Vagina (tissue), 2 donors: ENCODE results near the gene NRG2.

Source experiments
- POLR2AphosphoS5 ChIP-seq, 2 donors: sonication (generic); formaldehyde crosslinking; IDR thresholded peaks; one replicate each; pipeline ENCODE4 v1.9.0; 2017; ENCODE audit warnings: antibody characterized with exemption in 2 of 2, mild to moderate bottlenecking in 2 of 2, low read depth in 1 of 2; ENCODE audit not compliant: insufficient read depth in 1 of 2
- TF ChIP-seq, protein P1 (sequence below), 3 experiments: fragments of 450-650 bp in 2 of 3; fragments of 200-600 bp in 1 of 3; sonication (generic) in 1 of 3; IDR thresholded peaks; one replicate each; pipeline ENCODE4 v1.5.1; 2017 to 2019; ENCODE audit warnings: antibody characterized with exemption in 3 of 3, mild to moderate bottlenecking in 2 of 3, moderate library complexity in 2 of 3

DNA sequence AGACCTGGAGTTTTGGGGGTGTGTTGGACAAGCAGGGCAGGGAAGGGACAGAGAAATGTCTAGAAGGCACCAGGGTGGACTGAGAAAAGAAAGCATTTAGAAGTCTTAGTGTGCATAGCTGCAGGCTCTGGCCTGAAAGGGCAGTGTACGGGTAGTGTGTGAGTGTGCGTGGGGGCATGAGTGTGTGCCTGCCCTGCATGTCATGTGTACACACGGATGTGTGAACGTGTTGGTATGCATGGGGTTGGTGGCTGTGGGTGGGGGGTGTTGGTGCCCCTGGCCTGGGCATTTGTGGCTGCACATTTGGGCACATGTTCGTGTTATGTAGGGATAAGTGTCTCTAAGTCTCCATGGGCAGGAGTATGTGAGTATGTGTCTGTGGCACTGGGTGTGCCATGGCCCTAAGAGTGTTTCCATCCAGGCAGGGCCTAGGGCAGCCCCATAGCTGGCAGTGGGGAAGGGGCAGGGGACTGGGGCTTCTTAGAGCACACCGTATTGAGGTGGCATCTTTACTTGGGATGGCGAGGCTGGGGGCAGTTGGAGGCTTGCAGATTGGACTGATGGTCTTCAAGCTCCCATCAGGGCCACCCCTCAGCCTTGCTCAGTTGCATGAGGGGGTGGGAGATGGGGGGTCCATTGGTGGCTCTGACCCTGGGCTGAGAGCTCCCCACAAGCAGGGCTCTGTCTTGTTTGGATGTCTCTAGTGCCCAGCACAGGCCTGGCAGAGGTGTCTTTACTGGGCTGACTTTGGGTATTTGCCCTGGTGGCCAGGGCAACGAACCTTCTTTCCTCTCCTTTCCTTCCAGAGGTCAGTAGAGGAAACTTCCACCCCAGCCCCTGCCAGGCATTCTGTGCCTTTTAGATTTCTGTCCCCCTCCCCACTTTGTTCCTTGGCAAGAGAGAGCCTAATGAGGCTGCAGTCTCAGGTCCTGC is 232.5 kb downstream of the NRG2 start:
- TF ChIP-seq, protein P1, sequence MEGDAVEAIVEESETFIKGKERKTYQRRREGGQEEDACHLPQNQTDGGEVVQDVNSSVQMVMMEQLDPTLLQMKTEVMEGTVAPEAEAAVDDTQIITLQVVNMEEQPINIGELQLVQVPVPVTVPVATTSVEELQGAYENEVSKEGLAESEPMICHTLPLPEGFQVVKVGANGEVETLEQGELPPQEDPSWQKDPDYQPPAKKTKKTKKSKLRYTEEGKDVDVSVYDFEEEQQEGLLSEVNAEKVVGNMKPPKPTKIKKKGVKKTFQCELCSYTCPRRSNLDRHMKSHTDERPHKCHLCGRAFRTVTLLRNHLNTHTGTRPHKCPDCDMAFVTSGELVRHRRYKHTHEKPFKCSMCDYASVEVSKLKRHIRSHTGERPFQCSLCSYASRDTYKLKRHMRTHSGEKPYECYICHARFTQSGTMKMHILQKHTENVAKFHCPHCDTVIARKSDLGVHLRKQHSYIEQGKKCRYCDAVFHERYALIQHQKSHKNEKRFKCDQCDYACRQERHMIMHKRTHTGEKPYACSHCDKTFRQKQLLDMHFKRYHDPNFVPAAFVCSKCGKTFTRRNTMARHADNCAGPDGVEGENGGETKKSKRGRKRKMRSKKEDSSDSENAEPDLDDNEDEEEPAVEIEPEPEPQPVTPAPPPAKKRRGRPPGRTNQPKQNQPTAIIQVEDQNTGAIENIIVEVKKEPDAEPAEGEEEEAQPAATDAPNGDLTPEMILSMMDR (IDR thresholded peaks at IDR 0.05): no peak
- TF ChIP-seq POLR2AphosphoS5 (IDR thresholded peaks at IDR 0.05; ENCODE audit: insufficient read depth in 1 of 2, low read depth in 1 of 2): no peak
